Smooth muscle cell (in vitro differentiated cells): ENCODE measurements around the gene TMPRSS11A. TPM values are rescaled to one million over a fixed set of nuclear protein-coding genes. Genes with fewer than 3 reads are reported as not detected.

ENCODE experiments used
- DNase-seq: peaks from one replicate; lab custom pipeline; 2025; ENCODE audit not compliant: unreplicated experiment; lab: John Stamatoyannopoulos, UW
- H2AFZ ChIP-seq: fragments of 200-600 bp; sonication (generic); 2 replicates; pipeline ENCODE4 v1.6.0; 2016; ENCODE audit warnings: antibody characterized with exemption, low read depth, mild to moderate bottlenecking
- H3F3A ChIP-seq: fragments of 200-600 bp; sonication (generic); 2 replicates; pipeline ENCODE4 v1.6.0; 2017; ENCODE audit warnings: antibody characterized with exemption, low read depth
- H3K27ac ChIP-seq: fragments of 200-600 bp; sonication (generic); 2 replicates; pipeline ENCODE4 v1.5.1; 2016; ENCODE audit warnings: low read depth, mild to moderate bottlenecking
- H3K27me3 ChIP-seq: fragments of 200-600 bp; sonication (generic); 2 replicates; pipeline ENCODE4 v1.6.1; 2016; ENCODE audit warnings: low read depth, mild to moderate bottlenecking
- H3K36me3 ChIP-seq: fragments of 200-600 bp; sonication (generic); 2 replicates; pipeline ENCODE4 v1.5.1; 2016; ENCODE audit warnings: low read depth
- H3K4me1 ChIP-seq: fragments of 200-600 bp; sonication (generic); 2 replicates; pipeline ENCODE4 v1.5.1; 2016; ENCODE audit warnings: low read depth
- H3K4me2 ChIP-seq: fragments of 200-600 bp; sonication (generic); 2 replicates; pipeline ENCODE4 v1.6.0; 2016; ENCODE audit warnings: mild to moderate bottlenecking
- H3K4me3 ChIP-seq: fragments of 200-600 bp; sonication (generic); 2 replicates; pipeline ENCODE4 v1.5.1; 2016; ENCODE audit warnings: mild to moderate bottlenecking
- H3K79me2 ChIP-seq: fragments of 200-600 bp; sonication (generic); 2 replicates; pipeline ENCODE4 v1.6.0; 2016; ENCODE audit warnings: low read depth, mild to moderate bottlenecking
- H3K9ac ChIP-seq: fragments of 200-600 bp; sonication (generic); 2 replicates; pipeline ENCODE4 v1.6.0; 2016; ENCODE audit warnings: low read depth
- H3K9me3 ChIP-seq: fragments of 200-600 bp; sonication (generic); replicated peaks from 2 replicates; pipeline ENCODE4 v1.5.1; 2016; ENCODE audit warnings: low read depth
- H4K20me1 ChIP-seq: fragments of 200-600 bp; sonication (generic); 2 replicates; pipeline ENCODE4 v1.6.0; 2016; ENCODE audit warnings: low read depth
- WGBS: methylation state at CpG from one replicate; pipeline ENCODE4 v1.1.7; 2016; ENCODE audit warnings: low lambda C conversion rate; 5-methylcytosine and 5-hydroxymethylcytosine counted together
- polyA plus RNA-seq: library from polyadenylated mRNA; unstranded; fragments of >200 nt; fragmentation: Nextera tagmentation; extraction: Ambion mirVana; gene quantifications from 2 replicates; pipeline ENCODE4 v1.2.1, GENCODE V29; 2016
- small RNA-seq: library from RNA; depleted of rRNA; stranded (forward); fragments of <200 nt; gene quantifications from one replicate; pipeline ENCODE3, GENCODE V24; 2014
- total RNA-seq: library from RNA; depleted of rRNA; stranded (reverse); fragments of >200 nt; gene quantifications from 2 replicates; pipeline ENCODE4 v1.2.3, GENCODE V29; 2014
- TF ChIP-seq, protein P1 (sequence below): fragments of 200-600 bp; sonication (generic); IDR thresholded peaks from 2 replicates; pipeline ENCODE4 v1.5.1; 2017; ENCODE audit warnings: borderline replicate concordance, mild to moderate bottlenecking, antibody characterized with exemption; ENCODE audit not compliant: insufficient read depth, poor library complexity, severe bottlenecking

TMPRSS11A gene
- total and polyA plus RNA-seq, 2 experiments from 2014 or later = 2.8 TPM; not detected in 1

DNA sequence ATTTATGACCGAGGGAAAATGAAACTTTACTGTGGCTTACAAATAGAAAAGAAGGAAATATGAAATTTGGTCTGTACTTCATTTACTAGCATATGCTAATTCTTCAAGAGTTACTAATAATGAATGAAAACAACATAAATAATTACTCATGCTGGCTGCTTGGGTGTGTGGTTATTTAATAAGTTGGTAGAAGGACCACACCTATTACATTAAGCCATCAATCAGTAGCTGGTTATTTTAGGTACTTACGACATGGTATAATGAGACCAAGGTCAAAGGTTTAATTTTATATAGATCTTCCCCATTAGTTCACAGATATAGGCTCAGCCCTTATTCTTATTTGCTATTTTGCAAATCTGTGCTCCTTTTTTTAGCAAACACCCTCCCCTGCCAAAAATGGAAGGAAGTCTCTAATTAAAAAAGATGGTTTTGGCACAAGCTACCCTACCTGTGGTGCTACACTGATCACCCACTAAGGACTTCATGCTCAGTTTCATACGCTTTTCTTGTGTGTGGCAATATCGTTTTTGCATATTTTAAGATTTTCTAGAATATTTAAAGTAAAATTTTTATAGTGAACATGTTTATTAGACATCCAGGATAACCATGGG lies 93.6 kb downstream of the TMPRSS11A start:
- H3K4me1 ChIP-seq = no peaks in the 10 kb centered on the region
- no peak for DNase-seq
- no peak overlapping the region for H3K27ac ChIP-seq
- WGBS = 78% methylated on average over 4 of the region's 4 CpGs
- TF ChIP-seq, protein P1, sequence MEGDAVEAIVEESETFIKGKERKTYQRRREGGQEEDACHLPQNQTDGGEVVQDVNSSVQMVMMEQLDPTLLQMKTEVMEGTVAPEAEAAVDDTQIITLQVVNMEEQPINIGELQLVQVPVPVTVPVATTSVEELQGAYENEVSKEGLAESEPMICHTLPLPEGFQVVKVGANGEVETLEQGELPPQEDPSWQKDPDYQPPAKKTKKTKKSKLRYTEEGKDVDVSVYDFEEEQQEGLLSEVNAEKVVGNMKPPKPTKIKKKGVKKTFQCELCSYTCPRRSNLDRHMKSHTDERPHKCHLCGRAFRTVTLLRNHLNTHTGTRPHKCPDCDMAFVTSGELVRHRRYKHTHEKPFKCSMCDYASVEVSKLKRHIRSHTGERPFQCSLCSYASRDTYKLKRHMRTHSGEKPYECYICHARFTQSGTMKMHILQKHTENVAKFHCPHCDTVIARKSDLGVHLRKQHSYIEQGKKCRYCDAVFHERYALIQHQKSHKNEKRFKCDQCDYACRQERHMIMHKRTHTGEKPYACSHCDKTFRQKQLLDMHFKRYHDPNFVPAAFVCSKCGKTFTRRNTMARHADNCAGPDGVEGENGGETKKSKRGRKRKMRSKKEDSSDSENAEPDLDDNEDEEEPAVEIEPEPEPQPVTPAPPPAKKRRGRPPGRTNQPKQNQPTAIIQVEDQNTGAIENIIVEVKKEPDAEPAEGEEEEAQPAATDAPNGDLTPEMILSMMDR = no peak
- H3K36me3 ChIP-seq = no peaks in the 10 kb centered on the region
- H3K4me3 ChIP-seq = no peak overlapping the region
- no peak overlapping the region for H2AFZ ChIP-seq
- no peaks in the 10 kb centered on the region for H3K79me2 ChIP-seq
- no peaks in the 10 kb centered on the region for H3K9me3 ChIP-seq
- no peaks in the 10 kb centered on the region for H4K20me1 ChIP-seq
- H3K4me2 ChIP-seq = no peak overlapping the region
- no peaks in the 10 kb centered on the region for H3F3A ChIP-seq
- no peaks in the 10 kb centered on the region for H3K27me3 ChIP-seq
- H3K9ac ChIP-seq = no peak overlapping the region

GRCh38 chr4:67861513-67861912 lies 101.8 kb downstream of the TMPRSS11A start:
- Histone ChIP-seq H4K20me1 (no peaks in the 10 kb centered on the region), H3F3A (no peaks in the 10 kb centered on the region), H3K4me2 (no peak overlapping the region), H3K27ac (peak overlapping the region; percentile 31), H3K9ac (no peak overlapping the region), H2AFZ (no peak overlapping the region), H3K9me3 (no peaks in the 10 kb centered on the region), H3K36me3 (no peaks in the 10 kb centered on the region), H3K4me3 (no peak overlapping the region), H3K4me1 (no peaks in the 10 kb centered on the region), H3K79me2 (no peaks in the 10 kb centered on the region), H3K27me3 (no peaks in the 10 kb centered on the region)
- no peak for DNase-seq
- 74% methylated on average over 6 of the region's 6 CpGs for WGBS
- TF ChIP-seq, protein P1 = no peak

Small RNAs within 50 kb of the gene (small RNA-seq; reads per million reads assigned to genes)
- gene RNU6-95P = not detected

Other genes with a start within 250 kb of the TMPRSS11A start
- gene GNRHR, start 209.1 kb downstream of the TMPRSS11A start, total RNA-seq = 0.22 and 0.27 TPM in 2 replicates
- gene GNRHR, start 209.1 kb downstream of the TMPRSS11A start, polyA plus RNA-seq = not detected in 2 replicates
- 0.18 TPM in 1 of 2 replicates, not detected in the other for gene TMPRSS11D, start 79.5 kb downstream of the TMPRSS11A start, total RNA-seq
- not detected in 2 replicates for gene TMPRSS11D, start 79.5 kb downstream of the TMPRSS11A start, polyA plus RNA-seq
- gene TMPRSS11F, start 166.4 kb upstream of the TMPRSS11A start, total RNA-seq = 0.40 and 1.0 TPM in 2 replicates
- 0.46 TPM in 1 of 2 replicates, not detected in the other for gene TMPRSS11F, start 166.4 kb upstream of the TMPRSS11A start, polyA plus RNA-seq